ENCODE measurements around the gene WNT6. TPM values are rescaled to one million over a fixed set of nuclear protein-coding genes. Genes with fewer than 3 reads are reported as not detected.

WNT6 gene
- total RNA-seq, 1 donor from 2014 or later, result 0.89 TPM

DNA sequence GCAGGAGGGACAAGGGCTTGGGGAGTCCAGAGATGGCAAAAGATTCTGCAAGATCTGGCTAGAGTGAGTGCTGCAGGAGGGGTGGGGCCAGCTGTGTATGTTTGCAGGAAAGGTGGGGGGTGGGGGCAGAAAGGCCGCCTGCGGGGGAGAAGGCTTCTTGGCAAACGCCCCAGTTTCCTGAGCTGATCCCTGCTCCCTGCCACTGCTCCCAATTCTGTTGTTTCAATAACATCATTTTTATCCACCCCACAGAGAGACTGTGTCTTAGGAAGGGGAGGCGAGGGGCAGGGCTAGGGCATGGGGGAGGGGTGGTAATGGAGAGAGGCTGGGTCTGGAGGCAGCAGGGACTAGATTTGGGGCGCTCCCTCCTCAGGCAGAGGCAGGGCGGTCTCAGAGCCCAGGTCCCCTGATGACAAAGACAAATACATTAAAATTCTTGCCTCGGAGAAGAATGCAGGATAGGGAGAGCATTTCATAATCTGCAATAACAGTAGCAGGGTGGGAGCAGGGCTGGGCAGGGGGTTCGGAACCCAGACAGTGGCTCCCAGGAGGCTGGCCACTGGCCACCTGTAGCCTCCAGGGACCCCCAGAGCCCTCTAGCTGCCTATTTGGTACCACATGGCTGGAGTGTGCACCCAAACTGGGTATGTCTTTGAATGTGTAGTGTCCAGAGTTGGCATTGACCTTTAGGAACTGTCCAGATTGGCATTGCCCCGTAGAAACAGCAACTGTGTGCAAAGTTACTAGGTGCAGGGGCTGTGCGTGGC is 2.1 kb upstream of the WNT6 start:
- H3K4me1 Mint-ChIP-seq, result peaks cover 19% of the 10 kb centered on the region
- DNase-seq (no peak), ATAC-seq (ENCODE audit: low read depth) (no peak)
- intact Hi-C loops (cut with micrococcal nuclease), result no loop called here
- no peaks in the 10 kb centered on the region for H3K9me3 Mint-ChIP-seq
- POLR2A ChIA-PET, result interaction anchor here (1.2 kb wide), 1 partner anchor 52 kb away, joined by 3 read pairs; no protein-coding TSS in a partner anchor
- no peaks in the 10 kb centered on the region for H3K36me3 Mint-ChIP-seq (ENCODE audit: low read depth)
- CTCF ChIA-PET, result interaction anchor here (1.1 to 3.3 kb wide), 2 partner anchors 10 to 40 kb away, joined by 3 to 15 read pairs; no protein-coding TSS in a partner anchor
- peaks cover 75% of the 10 kb centered on the region for H3K27me3 Mint-ChIP-seq
- no peak overlapping the region for H3K27ac Mint-ChIP-seq
- TF ChIP-seq, protein P1, sequence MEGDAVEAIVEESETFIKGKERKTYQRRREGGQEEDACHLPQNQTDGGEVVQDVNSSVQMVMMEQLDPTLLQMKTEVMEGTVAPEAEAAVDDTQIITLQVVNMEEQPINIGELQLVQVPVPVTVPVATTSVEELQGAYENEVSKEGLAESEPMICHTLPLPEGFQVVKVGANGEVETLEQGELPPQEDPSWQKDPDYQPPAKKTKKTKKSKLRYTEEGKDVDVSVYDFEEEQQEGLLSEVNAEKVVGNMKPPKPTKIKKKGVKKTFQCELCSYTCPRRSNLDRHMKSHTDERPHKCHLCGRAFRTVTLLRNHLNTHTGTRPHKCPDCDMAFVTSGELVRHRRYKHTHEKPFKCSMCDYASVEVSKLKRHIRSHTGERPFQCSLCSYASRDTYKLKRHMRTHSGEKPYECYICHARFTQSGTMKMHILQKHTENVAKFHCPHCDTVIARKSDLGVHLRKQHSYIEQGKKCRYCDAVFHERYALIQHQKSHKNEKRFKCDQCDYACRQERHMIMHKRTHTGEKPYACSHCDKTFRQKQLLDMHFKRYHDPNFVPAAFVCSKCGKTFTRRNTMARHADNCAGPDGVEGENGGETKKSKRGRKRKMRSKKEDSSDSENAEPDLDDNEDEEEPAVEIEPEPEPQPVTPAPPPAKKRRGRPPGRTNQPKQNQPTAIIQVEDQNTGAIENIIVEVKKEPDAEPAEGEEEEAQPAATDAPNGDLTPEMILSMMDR (IDR thresholded peaks at IDR 0.05), result no peak
- no peak overlapping the region for H3K4me3 Mint-ChIP-seq

GRCh38 chr2:218858138-218858445 is 1.5 kb upstream of the WNT6 start:
- intact Hi-C loops (cut with micrococcal nuclease), result no loop called here
- ChIA-PET POLR2A (interaction anchor here (1.2 kb wide), 1 partner anchor 51 kb away, joined by 3 read pairs; no protein-coding TSS in a partner anchor), CTCF (interaction anchor here (1.1 to 3.3 kb wide), 2 partner anchors 10 to 40 kb away, joined by 3 to 15 read pairs; no protein-coding TSS in a partner anchor)
- DNase-seq (no peak), ATAC-seq (ENCODE audit: low read depth) (no peak)
- no peak overlapping the region for H3K27ac Mint-ChIP-seq
- H3K27me3 Mint-ChIP-seq, result peaks cover 76% of the 10 kb centered on the region
- H3K4me1 Mint-ChIP-seq, result peaks cover 19% of the 10 kb centered on the region
- H3K9me3 Mint-ChIP-seq, result no peaks in the 10 kb centered on the region
- no peak overlapping the region for H3K4me3 Mint-ChIP-seq
- TF ChIP-seq, protein P1 (IDR thresholded peaks at IDR 0.05), result no peak
- no peaks in the 10 kb centered on the region for H3K36me3 Mint-ChIP-seq (ENCODE audit: low read depth)

DNA sequence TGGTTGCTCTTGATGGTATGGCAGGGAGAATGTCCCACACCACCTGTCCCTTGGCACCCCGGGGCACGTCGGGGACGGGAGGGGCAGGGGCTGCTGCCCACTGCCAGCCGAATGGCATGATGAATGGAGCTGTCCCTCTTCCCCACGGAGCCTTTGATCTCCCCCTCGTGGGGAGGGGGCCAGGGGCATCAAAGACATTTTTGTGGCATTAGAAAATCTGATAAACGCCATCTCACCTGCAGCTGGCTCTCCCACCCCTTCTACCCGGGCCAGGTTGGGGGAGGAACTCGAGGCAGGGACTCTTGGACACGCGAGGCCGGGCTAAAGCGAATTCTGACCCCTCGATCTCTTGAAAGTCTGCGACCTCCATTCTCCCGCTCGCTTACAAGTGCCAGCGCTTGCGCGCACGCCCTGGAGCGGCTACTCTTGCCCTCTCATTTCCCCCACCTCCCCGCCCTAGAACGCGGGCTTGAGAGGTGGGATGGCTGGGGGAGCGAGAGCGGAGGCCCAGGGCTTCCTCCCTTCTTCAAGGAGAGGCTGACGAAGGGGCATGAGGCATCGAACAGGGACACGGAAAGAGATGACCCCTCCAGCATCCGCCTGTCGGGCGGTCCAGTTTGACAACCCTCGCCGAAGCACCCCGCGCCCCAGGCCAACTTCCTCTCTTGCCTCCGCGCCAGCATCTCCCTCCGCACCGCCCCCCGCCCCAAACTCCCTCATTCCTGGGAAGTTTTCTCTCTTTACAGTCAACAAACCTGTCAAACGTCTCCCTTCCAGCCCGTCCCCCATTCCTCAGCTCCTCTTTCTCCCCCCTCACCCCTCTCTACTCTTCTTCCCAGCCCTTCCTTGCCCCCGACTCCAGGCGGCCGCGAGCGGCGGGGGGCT is 692 bp upstream of the WNT6 start:
- Mint-ChIP-seq H3K9me3 (no peaks in the 10 kb centered on the region), H3K4me3 (peak overlapping the region; percentile 65), H3K36me3 (ENCODE audit: low read depth) (no peaks in the 10 kb centered on the region), H3K27ac (no peak overlapping the region), H3K4me1 (peaks cover 19% of the 10 kb centered on the region), H3K27me3 (peaks cover 73% of the 10 kb centered on the region)
- intact Hi-C loops (cut with micrococcal nuclease), result no loop called here
- DNase-seq, result no peak
- ChIA-PET POLR2A (interaction anchor here (1.2 kb wide), 1 partner anchor 50 kb away, joined by 3 read pairs; no protein-coding TSS in a partner anchor), CTCF (interaction anchor here (0.7 to 3.3 kb wide), 5 partner anchors 11 to 39 kb away, joined by 3 to 15 read pairs (median 4); no protein-coding TSS in a partner anchor)
- no peak for ATAC-seq (ENCODE audit: low read depth)
- TF ChIP-seq, protein P1 (IDR thresholded peaks at IDR 0.05), result no peak

DNA sequence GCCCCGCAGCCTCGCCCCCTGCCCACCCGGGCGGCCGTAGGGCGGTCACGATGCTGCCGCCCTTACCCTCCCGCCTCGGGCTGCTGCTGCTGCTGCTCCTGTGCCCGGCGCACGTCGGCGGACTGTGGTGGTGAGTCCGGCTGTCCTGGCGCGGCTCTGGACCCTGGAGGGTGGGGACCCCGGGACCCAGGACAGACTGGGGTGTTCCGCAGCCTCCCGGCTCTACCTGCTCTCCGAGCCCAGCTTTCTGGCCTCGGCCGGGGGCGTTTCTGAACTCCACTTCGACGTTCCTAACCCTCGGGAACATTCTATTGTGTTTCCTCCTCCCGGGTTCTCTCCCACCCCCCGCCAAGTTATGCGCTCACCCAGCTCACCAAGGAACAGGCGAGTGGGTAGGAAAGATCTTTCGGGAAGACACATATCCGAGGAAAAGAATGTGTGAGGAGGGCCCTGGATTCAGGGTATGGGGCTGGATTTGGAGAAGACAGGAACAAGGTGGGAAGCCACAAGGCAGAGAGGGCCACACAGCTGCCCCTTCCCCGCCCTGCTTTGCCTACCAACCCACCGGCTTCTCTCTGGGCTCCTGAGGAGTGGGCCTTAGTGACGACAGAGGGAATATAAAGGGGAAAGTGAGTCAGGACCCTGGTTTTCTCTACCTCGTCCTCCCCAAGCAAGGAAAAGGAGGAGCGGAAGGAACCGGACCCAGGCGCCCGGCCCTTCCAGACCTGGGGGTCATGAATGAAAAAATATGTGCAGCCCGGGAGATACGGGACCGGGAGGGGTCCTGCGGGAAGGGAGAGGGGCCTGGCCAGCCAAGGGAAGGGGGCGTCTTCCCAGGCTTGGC is 605 bp downstream of the WNT6 start:
- DNase-seq, result no peak
- ChIA-PET POLR2A (interaction anchor here (0.6 to 1.3 kb wide), 3 partner anchors 12 to 32 kb away, joined by 3 to 5 read pairs (median 4); no protein-coding TSS in a partner anchor), CTCF (interaction anchor here (0.7 to 1.7 kb wide), 4 partner anchors 13 to 120 kb away, joined by 3 to 5 read pairs (median 4); no protein-coding TSS in a partner anchor)
- Mint-ChIP-seq H3K4me3 (peak overlapping the region; percentile 64), H3K27ac (no peak overlapping the region), H3K27me3 (peaks cover 68% of the 10 kb centered on the region), H3K36me3 (ENCODE audit: low read depth) (no peaks in the 10 kb centered on the region), H3K9me3 (no peaks in the 10 kb centered on the region), H3K4me1 (peaks cover 19% of the 10 kb centered on the region)
- intact Hi-C loops (cut with micrococcal nuclease), result no loop called here
- TF ChIP-seq, protein P1 (IDR thresholded peaks at IDR 0.05), result no peak
- no peak for ATAC-seq (ENCODE audit: low read depth)
